NOMO-1 treated with DMSO at 0.1 percent for 48 hours (cell line): ENCODE data around the gene CNTNAP2.

ENCODE experiments used
- DNase-seq: peaks from one replicate; lab custom pipeline; 2025; ENCODE audit not compliant: unreplicated experiment; lab: John Stamatoyannopoulos, UW

The CNTNAP2 gene

GRCh38 chr7:146661435-146661834 is 544.8 kb downstream of the CNTNAP2 start:
- peak; percentile 46 for DNase-seq

GRCh38 chr7:146661929-146662328 is 545.3 kb downstream of the CNTNAP2 start:
- no peak for DNase-seq

- no peak for DNase-seq
These were observed 548.4 kb downstream of the CNTNAP2 start for GRCh38 chr7:146665023-146665422.

- no peak for DNase-seq
These were observed 553.9 kb downstream of the CNTNAP2 start for GRCh38 chr7:146670532-146670931.

- DNase-seq = no peak
These were observed 564.9 kb downstream of the CNTNAP2 start for GRCh38 chr7:146681487-146681886.

- DNase-seq = no peak
These were observed 566.8 kb downstream of the CNTNAP2 start for GRCh38 chr7:146683439-146683838.

GRCh38 chr7:146690987-146691386 is 574.4 kb downstream of the CNTNAP2 start:
- no peak for DNase-seq

- no peak for DNase-seq
These were observed 582.5 kb downstream of the CNTNAP2 start for GRCh38 chr7:146698995-146699610.

- DNase-seq = no peak
These were observed 583.5 kb downstream of the CNTNAP2 start for GRCh38 chr7:146700015-146700560.

GRCh38 chr7:146701166-146701565 is 584.6 kb downstream of the CNTNAP2 start:
- DNase-seq = no peak

GRCh38 chr7:146702898-146703297 is 586.3 kb downstream of the CNTNAP2 start:
- DNase-seq = no peak

- DNase-seq = peak; percentile 11
These were observed 592.9 kb downstream of the CNTNAP2 start for GRCh38 chr7:146709451-146710027.

GRCh38 chr7:146713205-146713604 is 596.6 kb downstream of the CNTNAP2 start:
- DNase-seq = no peak

- DNase-seq = no peak
These were observed 597.3 kb downstream of the CNTNAP2 start for GRCh38 chr7:146713934-146714333.

- DNase-seq = no peak
These were observed 603.6 kb downstream of the CNTNAP2 start for GRCh38 chr7:146720195-146720594.

- DNase-seq = no peak
These were observed 606.4 kb downstream of the CNTNAP2 start for GRCh38 chr7:146722986-146723385.

- no peak for DNase-seq
These were observed 608.9 kb downstream of the CNTNAP2 start for GRCh38 chr7:146725520-146725919.

- no peak for DNase-seq
These were observed 611.5 kb downstream of the CNTNAP2 start for GRCh38 chr7:146728141-146728540.

- DNase-seq = no peak
These were observed 612.0 kb downstream of the CNTNAP2 start for GRCh38 chr7:146728611-146729010.

GRCh38 chr7:146731185-146731584 is 614.6 kb downstream of the CNTNAP2 start:
- DNase-seq = no peak

- DNase-seq = no peak
These were observed 619.4 kb downstream of the CNTNAP2 start for GRCh38 chr7:146735992-146736391.

- DNase-seq = no peak
These were observed 620.0 kb downstream of the CNTNAP2 start for GRCh38 chr7:146736446-146737190.
